Activated gamma-delta T cell treated with Interleukin-2 at 50 U/mL for 16 hours (primary cell): ENCODE results near the gene TMEM163.

Experiments
- DNase-seq: peaks from one replicate; pipeline ENCODE4 v3.0.0-alpha.2; 2020

Gene TMEM163

DNA sequence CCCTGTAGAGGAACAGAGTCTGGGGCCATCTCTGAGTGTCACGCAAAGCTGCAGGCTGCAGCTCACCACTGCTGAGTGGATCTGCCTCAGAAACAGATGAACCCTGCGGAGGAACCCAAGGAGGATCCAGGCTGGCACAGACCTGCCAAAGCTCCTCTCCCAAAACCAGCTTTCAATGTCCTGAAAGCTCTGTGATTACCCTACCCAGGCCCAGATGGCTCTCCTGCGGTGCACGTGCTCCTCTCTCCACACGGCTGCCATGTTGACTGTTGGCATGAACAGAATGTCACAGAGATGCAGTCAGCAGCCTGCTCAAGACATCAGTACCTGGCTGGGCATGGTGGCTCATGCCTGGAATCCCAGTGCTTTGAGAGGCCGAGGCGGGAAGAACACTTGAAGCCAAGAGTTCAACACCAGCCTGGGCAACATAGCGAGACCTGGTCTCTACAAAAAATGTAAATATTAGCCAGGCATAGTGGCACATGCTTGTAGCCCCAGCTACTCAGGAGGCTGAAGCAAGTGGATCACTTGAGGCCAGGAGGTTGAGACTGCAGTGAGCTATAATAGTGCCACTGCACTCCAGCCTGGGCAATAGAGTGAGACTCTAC lies 248.1 kb downstream of the TMEM163 start:
- DNase-seq, result no peak

GRCh38 chr2:134469516-134470115 lies 249.2 kb downstream of the TMEM163 start:
- no peak for DNase-seq

GRCh38 chr2:134468776-134469175 lies 250.0 kb downstream of the TMEM163 start:
- DNase-seq, result no peak

GRCh38 chr2:134468164-134468563 lies 250.6 kb downstream of the TMEM163 start:
- DNase-seq, result no peak

GRCh38 chr2:134466141-134466540 lies 252.7 kb downstream of the TMEM163 start:
- peak; percentile 23 for DNase-seq

GRCh38 chr2:134465228-134466105 lies 253.3 kb downstream of the TMEM163 start:
- DNase-seq, result no peak

DNA sequence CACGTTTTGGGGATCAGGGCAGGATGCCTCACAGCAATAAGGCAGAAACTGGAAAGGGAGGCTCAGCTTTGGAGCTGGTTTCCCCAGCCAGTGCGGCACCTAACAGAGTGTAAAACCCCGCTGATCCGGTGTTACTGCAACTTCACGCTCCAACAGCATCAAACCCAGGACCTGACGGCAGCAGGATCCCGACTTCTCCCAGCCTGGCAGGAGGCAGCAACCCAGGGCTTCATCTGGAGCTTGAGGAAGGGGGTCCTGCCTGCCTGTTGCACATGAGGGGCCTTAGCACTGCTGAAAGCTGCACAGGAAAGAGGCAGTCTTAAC lies 255.1 kb downstream of the TMEM163 start:
- no peak for DNase-seq

GRCh38 chr2:134462791-134463698 lies 255.8 kb downstream of the TMEM163 start:
- no peak for DNase-seq

DNA sequence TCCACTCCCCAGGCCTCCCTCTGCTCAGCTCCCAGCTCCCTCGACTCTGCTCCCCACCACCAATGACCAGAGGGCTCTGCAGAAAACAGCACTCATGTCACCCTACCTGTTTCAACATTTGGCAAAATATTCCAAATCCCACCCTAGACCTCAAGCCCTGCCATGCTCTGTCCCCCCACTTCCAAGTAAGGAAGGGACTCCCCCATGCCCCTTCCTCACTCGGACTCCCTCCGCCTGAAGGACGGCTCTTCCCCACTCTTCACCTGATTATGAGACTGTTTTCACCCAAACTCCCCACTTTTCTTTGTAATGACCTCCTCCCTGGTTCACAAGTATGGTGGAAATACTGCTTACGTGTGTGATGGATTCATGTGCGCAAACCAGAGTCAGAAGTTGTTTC lies 256.5 kb downstream of the TMEM163 start:
- DNase-seq, result no peak

GRCh38 chr2:134461511-134461910 lies 257.3 kb downstream of the TMEM163 start:
- DNase-seq, result no peak

DNA sequence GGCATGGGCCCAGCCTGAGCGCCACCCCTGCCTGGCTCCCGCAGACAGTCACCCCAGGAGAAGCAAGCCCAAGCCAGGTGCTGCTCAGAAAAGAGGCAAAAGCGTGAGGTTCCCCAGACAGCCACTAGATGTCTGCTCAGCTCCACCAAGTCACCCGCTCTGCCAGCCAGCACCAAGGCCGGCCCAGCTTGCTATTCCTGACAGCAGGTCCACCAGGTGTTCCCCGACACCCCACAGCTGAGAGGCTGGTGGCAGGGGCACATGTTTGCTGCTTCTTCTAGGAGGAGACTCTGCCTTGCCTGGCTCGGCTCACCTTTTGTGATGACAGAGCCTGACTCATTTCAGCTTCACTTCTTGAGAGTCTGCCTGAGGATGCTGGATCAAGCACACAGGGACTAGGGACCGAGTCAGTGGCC lies 258.2 kb downstream of the TMEM163 start:
- no peak for DNase-seq

DNA sequence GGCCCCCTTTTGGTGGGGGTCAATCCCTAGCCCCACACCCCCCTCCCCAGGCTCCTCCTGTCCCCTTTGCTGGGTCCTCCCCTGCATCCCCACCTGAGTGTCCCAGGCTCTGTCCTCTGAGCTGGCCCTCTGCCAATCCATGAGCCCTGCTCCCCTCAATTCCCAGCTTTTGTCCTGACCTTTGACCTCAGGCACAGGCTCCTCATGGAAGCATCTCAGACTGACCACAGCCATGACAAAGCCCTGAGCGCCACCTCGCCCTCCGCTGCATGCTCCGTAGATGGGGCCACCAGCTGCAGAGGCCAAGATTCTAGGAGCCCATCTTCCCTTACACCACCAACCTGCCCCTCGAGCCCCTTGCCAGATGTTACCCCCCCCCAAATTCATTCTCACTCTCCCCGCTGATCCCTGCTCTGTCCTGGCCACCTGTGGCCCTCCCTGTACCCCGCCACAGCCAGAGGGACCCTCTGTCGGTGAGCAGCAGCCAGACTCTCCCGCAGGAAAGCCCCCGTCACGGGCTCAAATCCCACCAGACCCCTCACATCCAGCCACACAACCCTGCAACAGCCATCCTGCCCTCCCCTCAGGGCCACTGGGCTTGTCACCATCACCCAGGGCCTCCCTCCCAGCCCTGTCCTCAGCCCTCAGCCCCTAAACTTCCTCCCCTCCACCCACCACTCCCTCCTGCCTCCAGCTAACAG lies 258.9 kb downstream of the TMEM163 start:
- no peak for DNase-seq

- DNase-seq, result no peak
These were observed 259.9 kb downstream of the TMEM163 start for GRCh38 chr2:134458950-134459349.

DNA sequence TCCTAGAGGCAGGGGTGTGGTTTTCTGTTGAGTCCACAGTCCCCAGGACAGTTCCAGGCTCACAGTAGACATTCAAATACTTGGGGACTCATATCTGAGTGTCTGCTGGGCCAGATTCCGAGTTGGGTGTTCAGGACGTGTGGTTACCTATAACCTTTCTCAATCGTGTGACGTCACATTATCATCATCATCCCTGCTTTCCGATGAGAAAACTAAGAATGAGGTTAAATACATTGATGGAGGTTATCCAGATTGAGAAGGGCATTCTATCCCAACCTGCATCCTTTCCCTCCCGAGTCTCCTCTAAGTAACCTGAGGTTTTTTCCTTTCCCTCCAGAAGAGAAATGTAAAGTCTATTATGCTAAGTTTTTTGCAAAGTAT lies 260.3 kb downstream of the TMEM163 start:
- no peak for DNase-seq

DNA sequence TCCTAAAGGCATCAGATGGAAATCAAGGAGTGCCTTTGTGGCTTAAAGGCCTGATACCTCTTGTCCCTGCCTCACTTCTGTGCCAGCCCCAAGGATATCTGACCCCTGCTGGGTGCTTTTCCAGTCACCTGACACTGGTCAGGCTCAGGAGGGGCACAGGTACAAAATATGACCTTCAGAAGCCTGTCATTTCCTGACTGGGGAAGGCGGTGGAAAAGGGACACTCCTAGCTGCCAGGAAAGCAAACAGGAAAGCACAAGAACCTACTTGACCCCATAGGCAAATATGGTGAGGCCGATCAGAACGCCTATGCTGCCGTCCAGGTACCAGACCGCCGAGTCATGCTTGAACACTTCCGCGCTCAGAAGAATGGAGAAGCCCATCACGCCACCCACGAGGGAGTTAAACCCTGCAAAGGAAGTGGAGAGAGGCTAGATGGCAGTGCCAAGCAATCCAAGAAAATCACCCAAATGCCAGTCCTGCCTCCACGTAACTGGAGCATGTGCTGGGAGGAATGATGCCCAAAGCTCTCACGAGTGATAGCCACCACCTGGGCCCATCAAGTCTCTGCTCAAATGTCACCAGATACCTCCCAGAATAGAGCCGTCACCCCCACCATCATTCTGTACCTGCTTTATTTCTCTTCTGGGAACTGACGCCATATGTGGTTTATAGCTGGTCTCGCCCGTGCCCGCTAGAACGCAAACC lies 260.9 kb downstream of the TMEM163 start:
- no peak for DNase-seq

DNA sequence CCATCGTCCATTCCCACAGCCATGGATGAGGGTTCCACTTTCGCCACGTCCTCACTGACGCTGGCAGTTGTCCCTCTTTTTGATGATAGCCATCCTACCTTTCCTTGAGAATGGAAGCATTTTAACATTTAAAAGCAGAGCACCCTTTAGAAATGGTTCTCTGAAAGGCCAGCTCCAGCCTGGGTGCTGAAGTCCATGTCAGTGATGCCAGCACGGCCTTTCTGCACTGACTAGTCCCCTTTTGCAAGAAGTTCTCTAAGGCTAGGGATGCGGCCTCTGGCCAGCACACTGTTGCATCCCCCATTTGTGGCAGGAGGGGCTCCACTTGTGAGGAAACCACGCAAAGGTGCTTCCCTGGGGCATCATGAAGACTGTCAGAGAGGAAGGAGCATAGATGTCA lies 261.4 kb downstream of the TMEM163 start:
- no peak for DNase-seq

- no peak for DNase-seq
These were observed 263.4 kb downstream of the TMEM163 start for GRCh38 chr2:134455426-134455825.

DNA sequence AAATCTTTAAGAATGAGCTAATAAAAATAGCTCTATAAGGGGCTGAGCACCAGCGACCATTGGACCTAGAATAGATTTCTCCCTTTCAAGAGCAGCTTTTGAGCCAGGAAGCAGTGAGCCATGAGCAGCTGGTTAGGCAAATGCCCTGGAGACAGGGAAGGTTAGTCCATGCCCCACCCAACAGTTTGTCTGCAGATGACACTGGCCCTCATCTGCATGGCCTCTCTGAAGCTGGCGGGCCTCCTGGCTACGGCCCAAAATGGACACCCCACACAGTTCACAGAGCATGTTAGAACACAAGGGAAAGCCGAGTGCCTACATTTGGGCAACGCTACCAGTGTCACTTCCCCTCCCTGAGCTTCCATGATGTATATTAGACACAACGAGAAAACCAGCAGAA lies 263.9 kb downstream of the TMEM163 start:
- DNase-seq, result no peak

GRCh38 chr2:134454426-134454825 lies 264.4 kb downstream of the TMEM163 start:
- no peak for DNase-seq

DNA sequence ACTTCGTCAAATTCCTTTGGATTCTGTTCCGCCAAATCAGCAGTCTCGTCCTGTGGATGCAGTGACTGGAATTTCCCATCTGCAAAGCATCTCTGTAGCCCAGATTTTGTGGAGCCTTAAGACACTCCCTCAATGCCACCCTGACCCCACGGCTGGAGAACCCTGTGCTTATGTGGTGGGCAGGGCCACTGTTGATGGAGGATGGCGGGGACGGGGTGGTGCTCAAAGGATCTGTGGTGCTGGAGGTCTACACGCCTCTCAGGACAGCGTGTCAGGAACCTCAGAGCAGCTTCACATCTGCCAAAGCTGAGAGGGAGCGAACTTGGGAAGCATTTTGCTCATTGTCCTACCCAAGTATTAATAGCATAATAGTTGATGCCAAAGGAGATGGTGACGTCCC lies 264.8 kb downstream of the TMEM163 start:
- no peak for DNase-seq

- DNase-seq, result no peak
These were observed 265.3 kb downstream of the TMEM163 start for GRCh38 chr2:134453476-134453875.
